Neural progenitor cell (in vitro differentiated cells): ENCODE data around the gene NBEAL1. TPM values are rescaled to one million over a fixed set of nuclear protein-coding genes. Genes with fewer than 3 reads are reported as not detected.

ENCODE experiments used
- DNase-seq: peaks from one replicate; pipeline ENCODE4 v3.0.0-alpha.2; 2016; ENCODE audit warnings: low spot score
- H2AFZ ChIP-seq: fragments of 200-600 bp; sonication (generic); replicated peaks from 2 replicates; pipeline ENCODE4 v1.6.1; 2016; ENCODE audit warnings: antibody characterized with exemption
- H3F3A ChIP-seq: fragments of 200-600 bp; sonication (generic); 2 replicates; pipeline ENCODE4 v1.6.1; 2016; ENCODE audit warnings: antibody characterized with exemption, low read depth
- H3K27ac ChIP-seq: fragments of 200-600 bp; sonication (generic); 2 replicates; pipeline ENCODE4 v1.5.1; 2016; ENCODE audit warnings: mild to moderate bottlenecking
- H3K27me3 ChIP-seq: fragments of 200-600 bp; sonication (generic); 2 replicates; pipeline ENCODE4 v1.6.1; 2016; ENCODE audit warnings: mild to moderate bottlenecking, moderate library complexity
- H3K36me3 ChIP-seq: fragments of 200-600 bp; sonication (generic); 2 replicates; pipeline ENCODE4 v1.5.1; 2016
- H3K4me1 ChIP-seq: fragments of 200-600 bp; sonication (generic); 2 replicates; pipeline ENCODE4 v1.6.1; 2016; ENCODE audit warnings: mixed run types
- H3K4me2 ChIP-seq: fragments of 200-600 bp; sonication (generic); 2 replicates; pipeline ENCODE4 v1.6.1; 2016
- H3K4me3 ChIP-seq: fragments of 200-600 bp; sonication (generic); 2 replicates; pipeline ENCODE4 v1.5.1; 2016
- H3K79me2 ChIP-seq: fragments of 200-600 bp; sonication (generic); 2 replicates; pipeline ENCODE4 v1.6.1; 2016; ENCODE audit warnings: low read depth
- H3K9ac ChIP-seq: fragments of 200-600 bp; sonication (generic); 2 replicates; pipeline ENCODE4 v1.6.1; 2016
- H3K9me3 ChIP-seq: fragments of 200-600 bp; sonication (generic); 2 replicates; pipeline ENCODE4 v1.5.1; 2016; ENCODE audit warnings: low read depth
- H4K20me1 ChIP-seq: fragments of 200-600 bp; sonication (generic); 2 replicates; pipeline ENCODE4 v1.6.1; 2016; ENCODE audit warnings: low read depth
- H3K27ac Mint-ChIP-seq: 3 replicates; pipeline ENCODE4 v1.8.0; 2021; ENCODE audit warnings: mixed read lengths
- H3K27me3 Mint-ChIP-seq: 2 replicates; pipeline ENCODE4 v1.8.0; 2022; ENCODE audit warnings: low read depth, mild to moderate bottlenecking, inconsistent platforms, moderate library complexity, mixed read lengths; ENCODE audit not compliant: insufficient read depth
- H3K36me3 Mint-ChIP-seq: 3 replicates; pipeline ENCODE4 v1.8.0; 2021; ENCODE audit warnings: mixed read lengths
- H3K4me1 Mint-ChIP-seq: 3 replicates; pipeline ENCODE4 v1.8.0; 2021; ENCODE audit warnings: mixed read lengths
- H3K4me3 Mint-ChIP-seq: 3 replicates; pipeline ENCODE4 v1.8.0; 2021; ENCODE audit warnings: mild to moderate bottlenecking, moderate library complexity, mixed read lengths
- H3K9me3 Mint-ChIP-seq: 3 replicates; pipeline ENCODE4 v1.8.0; 2020; ENCODE audit warnings: mixed read lengths
- EZH2 ChIP-seq: fragments of 200-600 bp; sonication (generic); IDR thresholded peaks from 2 replicates; pipeline ENCODE4 v1.6.1; 2017; ENCODE audit warnings: antibody characterized with exemption, mild to moderate bottlenecking, moderate library complexity
- EZH2phosphoT487 ChIP-seq: fragments of 200-600 bp; sonication (generic); IDR thresholded peaks from 2 replicates; pipeline ENCODE4 v1.6.1; 2017; ENCODE audit warnings: antibody characterized with exemption
- total RNA-seq: library from RNA; depleted of rRNA; stranded (reverse); fragments of >200 nt; gene quantifications from 2 replicates; pipeline ENCODE4 v1.2.3, GENCODE V29; 2015; ENCODE audit warnings: low replicate concordance
- TF ChIP-seq, protein P1 (sequence below): fragments of 200-600 bp; sonication (generic); IDR thresholded peaks from 2 replicates; pipeline ENCODE4 v1.5.1; 2017; ENCODE audit warnings: antibody characterized with exemption, mild to moderate bottlenecking

NBEAL1 gene
- total RNA-seq, 1 donor from 2014 or later, result 10.3 TPM

DNA sequence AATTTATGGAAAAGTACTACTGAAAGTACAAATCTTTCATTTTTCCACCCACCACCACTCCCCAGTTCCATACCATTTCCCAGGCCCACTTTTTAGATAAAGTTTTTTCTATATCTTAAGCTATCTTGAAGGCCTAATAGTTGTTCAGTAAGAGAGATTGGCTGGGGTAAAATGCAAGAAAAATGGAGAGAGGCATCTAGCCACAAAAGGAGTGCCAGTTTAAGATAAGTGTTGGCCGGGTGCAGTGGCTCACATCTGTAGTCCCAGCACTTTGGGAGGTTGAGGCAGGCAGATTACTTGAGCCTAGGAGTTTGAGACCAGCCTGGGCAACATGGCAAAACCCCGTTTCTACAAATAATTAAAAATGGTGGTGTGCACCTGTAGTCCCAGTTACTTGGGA is 28.6 kb downstream of the NBEAL1 start:
- H3K4me3 Mint-ChIP-seq, result no peak overlapping the region
- TF ChIP-seq, protein P1, sequence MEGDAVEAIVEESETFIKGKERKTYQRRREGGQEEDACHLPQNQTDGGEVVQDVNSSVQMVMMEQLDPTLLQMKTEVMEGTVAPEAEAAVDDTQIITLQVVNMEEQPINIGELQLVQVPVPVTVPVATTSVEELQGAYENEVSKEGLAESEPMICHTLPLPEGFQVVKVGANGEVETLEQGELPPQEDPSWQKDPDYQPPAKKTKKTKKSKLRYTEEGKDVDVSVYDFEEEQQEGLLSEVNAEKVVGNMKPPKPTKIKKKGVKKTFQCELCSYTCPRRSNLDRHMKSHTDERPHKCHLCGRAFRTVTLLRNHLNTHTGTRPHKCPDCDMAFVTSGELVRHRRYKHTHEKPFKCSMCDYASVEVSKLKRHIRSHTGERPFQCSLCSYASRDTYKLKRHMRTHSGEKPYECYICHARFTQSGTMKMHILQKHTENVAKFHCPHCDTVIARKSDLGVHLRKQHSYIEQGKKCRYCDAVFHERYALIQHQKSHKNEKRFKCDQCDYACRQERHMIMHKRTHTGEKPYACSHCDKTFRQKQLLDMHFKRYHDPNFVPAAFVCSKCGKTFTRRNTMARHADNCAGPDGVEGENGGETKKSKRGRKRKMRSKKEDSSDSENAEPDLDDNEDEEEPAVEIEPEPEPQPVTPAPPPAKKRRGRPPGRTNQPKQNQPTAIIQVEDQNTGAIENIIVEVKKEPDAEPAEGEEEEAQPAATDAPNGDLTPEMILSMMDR, result no peak
- TF ChIP-seq EZH2, result no peak
- TF ChIP-seq EZH2phosphoT487, result no peak
- H3K4me1 Mint-ChIP-seq, result no peaks in the 10 kb centered on the region
- Histone ChIP-seq H3K4me2 (no peak overlapping the region), H4K20me1 (no peaks in the 10 kb centered on the region), H3K79me2 (no peaks in the 10 kb centered on the region), H3K4me1 (no peaks in the 10 kb centered on the region), H3K9ac (no peak overlapping the region), H3K27ac (no peak overlapping the region), H3K9me3 (no peaks in the 10 kb centered on the region), H2AFZ (no peak overlapping the region), H3K4me3 (no peak overlapping the region), H3K27me3 (no peaks in the 10 kb centered on the region), H3F3A (no peaks in the 10 kb centered on the region), H3K36me3 (no peaks in the 10 kb centered on the region)
- no peak for DNase-seq
- no peaks in the 10 kb centered on the region for H3K9me3 Mint-ChIP-seq
- H3K27ac Mint-ChIP-seq, result no peak overlapping the region
- no peaks in the 10 kb centered on the region for H3K27me3 Mint-ChIP-seq
- peaks cover 7% of the 10 kb centered on the region for H3K36me3 Mint-ChIP-seq

DNA sequence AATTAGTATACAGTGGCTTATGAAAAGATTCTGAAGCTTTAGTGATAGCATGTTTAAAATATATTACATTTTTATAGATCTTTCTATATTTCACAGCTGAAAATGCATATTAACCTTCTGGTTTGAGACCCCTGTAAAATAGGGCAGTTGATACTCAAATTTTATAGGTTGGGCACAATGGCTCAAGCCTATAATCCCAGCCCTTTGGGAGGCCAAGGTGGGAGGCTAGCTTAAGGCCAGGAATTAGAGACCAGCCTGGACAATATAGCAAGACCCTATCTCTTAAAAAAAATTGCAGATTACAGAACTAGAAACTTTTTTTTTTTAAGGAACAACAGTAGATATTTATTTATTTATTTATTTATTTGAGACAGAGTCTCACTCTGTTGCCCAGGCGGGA is 31.2 kb downstream of the NBEAL1 start:
- H4K20me1 ChIP-seq, result no peaks in the 10 kb centered on the region
- H3K9me3 Mint-ChIP-seq, result no peaks in the 10 kb centered on the region
- H3K4me3 Mint-ChIP-seq, result no peak overlapping the region
- H3K4me1 ChIP-seq, result no peaks in the 10 kb centered on the region
- H3K27ac ChIP-seq, result no peak overlapping the region
- no peak overlapping the region for H3K27ac Mint-ChIP-seq
- no peaks in the 10 kb centered on the region for H3K27me3 Mint-ChIP-seq
- H3K4me2 ChIP-seq, result no peak overlapping the region
- no peaks in the 10 kb centered on the region for H3F3A ChIP-seq
- TF ChIP-seq EZH2 (no peak), EZH2phosphoT487 (no peak)
- TF ChIP-seq, protein P1, result no peak
- no peak for DNase-seq
- no peak overlapping the region for H2AFZ ChIP-seq
- H3K36me3 Mint-ChIP-seq, result peaks cover 8% of the 10 kb centered on the region
- no peaks in the 10 kb centered on the region for H3K9me3 ChIP-seq
- no peak overlapping the region for H3K4me3 ChIP-seq
- H3K27me3 ChIP-seq, result no peaks in the 10 kb centered on the region
- H3K79me2 ChIP-seq, result no peaks in the 10 kb centered on the region
- no peaks in the 10 kb centered on the region for H3K36me3 ChIP-seq
- H3K4me1 Mint-ChIP-seq, result no peaks in the 10 kb centered on the region
- no peak overlapping the region for H3K9ac ChIP-seq

DNA sequence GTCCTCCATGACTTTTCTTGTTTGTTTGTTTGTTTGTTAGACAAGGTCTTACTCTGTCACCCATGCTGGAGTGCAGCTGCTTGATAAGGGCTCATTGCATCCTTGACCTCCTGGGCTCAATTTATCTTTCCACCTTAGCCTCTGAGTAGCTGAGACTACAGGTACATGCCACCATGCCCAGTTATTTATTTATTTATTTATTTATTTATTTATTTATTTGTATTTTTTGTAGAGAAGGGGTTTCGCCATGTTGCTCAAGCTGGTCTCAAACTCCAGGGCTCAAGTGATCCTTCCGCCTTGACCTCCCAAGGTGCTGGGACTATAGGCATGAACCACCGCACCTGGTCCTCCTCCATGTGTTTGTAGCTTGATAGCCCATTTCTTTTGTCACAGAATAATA is 37.9 kb downstream of the NBEAL1 start:
- Histone ChIP-seq H2AFZ (no peak overlapping the region), H3K4me2 (no peak overlapping the region), H3K27ac (no peak overlapping the region), H4K20me1 (no peaks in the 10 kb centered on the region), H3K36me3 (no peaks in the 10 kb centered on the region), H3K4me3 (no peak overlapping the region), H3K9ac (no peak overlapping the region), H3F3A (no peaks in the 10 kb centered on the region), H3K27me3 (no peaks in the 10 kb centered on the region), H3K9me3 (no peaks in the 10 kb centered on the region), H3K4me1 (no peaks in the 10 kb centered on the region), H3K79me2 (no peaks in the 10 kb centered on the region)
- no peaks in the 10 kb centered on the region for H3K27me3 Mint-ChIP-seq
- no peaks in the 10 kb centered on the region for H3K9me3 Mint-ChIP-seq
- no peaks in the 10 kb centered on the region for H3K4me1 Mint-ChIP-seq
- TF ChIP-seq EZH2 (no peak), EZH2phosphoT487 (no peak)
- TF ChIP-seq, protein P1, result no peak
- H3K4me3 Mint-ChIP-seq, result no peak overlapping the region
- DNase-seq, result no peak
- no peak overlapping the region for H3K27ac Mint-ChIP-seq
- H3K36me3 Mint-ChIP-seq, result peaks cover 4% of the 10 kb centered on the region
